NOMO-1 treated with DMSO at 0.1 percent for 48 hours (cell line): Measurements from ENCODE around the gene PNPLA8.

ENCODE experiments used
- DNase-seq: peaks from one replicate; lab custom pipeline; 2025; ENCODE audit not compliant: unreplicated experiment; lab: John Stamatoyannopoulos, UW

The PNPLA8 gene

DNA sequence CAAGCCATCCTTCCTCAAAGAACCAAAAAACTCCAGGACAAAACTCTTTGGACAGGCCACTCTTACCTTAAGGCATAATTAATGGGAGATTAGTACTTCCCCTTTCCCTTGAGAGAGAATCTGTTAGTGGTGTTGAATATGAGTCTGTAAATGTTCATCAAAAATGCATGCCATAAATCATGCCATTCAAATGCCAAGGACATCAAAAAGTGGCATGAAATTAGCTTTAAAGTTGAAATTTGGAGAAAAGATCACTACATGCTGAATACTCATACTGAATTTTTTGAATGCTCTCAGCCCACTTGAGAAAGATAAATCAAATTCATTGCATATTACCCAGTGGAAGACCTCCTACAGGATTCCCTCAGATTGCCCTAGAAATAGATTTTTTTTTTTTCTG lies 76.4 kb downstream of the PNPLA8 start:
- DNase-seq, result no peak

DNA sequence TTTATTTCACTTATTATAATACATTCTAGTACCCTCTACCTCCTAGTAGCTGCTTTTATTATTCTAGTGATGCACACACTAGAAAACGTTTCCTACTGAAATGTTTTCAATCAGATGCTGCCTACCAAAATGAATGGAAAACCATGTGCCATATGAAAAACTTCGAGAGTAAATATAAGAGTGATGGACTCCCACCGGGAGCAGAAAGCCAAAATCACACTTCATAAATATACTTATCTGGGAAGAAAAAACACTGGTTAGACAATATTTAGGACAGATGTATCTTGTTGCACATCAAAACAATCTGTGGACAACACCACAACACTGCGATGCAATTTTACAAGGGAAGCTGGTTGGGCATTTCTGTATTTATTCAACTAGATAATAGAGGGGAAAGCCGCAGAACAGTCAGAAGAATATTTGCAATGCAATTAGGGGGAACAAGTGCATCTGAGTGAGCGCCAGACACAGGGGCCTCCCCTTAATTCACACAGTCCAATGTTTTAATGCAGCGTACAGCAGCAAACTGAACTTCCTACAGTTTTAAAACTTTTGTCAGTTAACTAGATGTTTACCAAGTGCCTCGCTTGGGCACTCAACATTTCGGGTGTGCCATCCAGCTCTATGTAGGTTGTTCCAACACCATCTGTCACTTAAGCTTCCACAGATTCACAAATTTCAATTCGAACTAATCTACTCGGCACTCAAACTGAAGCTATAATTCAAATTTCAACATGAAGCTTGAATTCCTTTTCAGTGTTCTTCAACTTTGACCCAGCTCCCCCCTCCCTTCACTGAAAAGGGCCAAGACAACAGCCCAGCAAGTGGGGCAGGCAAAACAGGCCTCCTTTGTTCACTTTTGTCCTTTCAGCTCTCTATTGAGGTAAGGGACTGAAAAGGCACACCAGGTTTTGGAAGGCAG lies 77.1 kb downstream of the PNPLA8 start:
- DNase-seq, result no peak

DNA sequence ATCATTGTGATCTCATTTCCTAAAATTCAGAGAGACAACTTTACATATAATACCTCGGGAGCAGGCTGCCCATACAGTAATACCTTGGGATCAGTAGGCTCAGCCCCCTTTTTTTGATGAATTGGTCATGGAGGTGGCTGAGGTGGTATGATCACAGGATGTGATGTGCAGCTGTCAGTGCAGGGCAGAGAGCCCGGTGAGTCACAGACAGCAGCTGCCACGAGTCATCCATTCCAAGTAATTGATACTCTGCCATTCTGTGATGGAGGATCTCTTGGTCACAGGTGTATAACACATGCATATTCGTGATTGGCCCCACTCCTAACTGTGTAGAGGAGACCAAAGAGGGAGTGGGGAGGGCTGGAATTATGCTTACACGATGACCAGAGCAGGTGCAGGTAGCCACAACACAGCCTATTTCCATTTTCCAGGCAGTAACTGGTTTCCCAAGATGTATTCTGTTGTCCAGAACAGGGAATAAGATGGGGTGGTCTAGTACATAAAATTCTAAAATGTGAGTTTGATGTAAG lies 83.8 kb downstream of the PNPLA8 start:
- no peak for DNase-seq

DNA sequence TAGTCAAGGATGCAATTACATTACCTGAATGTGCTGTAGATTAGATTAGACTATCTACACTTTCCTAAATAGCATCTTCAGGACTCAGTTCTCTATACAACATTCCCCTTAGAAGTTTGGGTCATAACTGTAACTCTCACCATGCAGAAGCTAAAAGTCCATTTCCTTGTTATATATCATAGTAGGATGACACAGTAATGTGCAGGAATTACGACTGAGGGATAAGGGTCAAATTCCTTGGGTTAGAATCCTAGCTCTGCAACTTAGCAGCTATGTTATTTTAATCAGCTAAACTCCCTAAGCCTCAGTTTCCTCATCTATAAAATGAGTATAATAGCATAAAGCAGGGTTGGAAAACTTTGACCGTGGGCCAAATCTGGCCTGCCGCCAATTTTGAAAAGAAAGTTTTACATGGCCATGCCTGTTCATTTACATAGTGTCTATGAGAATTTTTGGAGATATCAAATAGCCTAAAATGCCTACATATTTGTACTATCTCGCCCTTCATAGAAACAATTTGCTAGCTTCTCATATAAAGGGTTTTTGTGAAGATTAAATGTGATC lies 84.5 kb downstream of the PNPLA8 start:
- no peak for DNase-seq

DNA sequence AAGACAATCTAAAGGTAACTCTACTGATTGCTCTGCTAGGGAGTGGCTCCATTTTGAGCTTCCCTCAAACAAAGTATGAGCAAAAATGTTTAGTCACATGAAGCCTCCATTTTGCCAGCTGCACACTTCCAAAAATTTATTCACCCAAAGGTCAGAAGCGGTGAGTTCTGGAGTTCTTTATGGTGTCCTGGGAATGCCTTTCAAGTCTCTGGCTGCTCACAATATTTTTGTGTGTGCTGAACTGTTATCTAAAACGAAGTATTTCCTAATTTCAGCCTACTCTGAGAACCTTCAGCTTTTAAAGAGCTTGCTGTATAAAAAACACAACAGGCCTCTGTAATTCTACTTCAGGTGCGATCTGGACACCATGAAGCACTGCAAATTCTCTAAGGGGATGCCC lies 85.3 kb downstream of the PNPLA8 start:
- no peak for DNase-seq

DNA sequence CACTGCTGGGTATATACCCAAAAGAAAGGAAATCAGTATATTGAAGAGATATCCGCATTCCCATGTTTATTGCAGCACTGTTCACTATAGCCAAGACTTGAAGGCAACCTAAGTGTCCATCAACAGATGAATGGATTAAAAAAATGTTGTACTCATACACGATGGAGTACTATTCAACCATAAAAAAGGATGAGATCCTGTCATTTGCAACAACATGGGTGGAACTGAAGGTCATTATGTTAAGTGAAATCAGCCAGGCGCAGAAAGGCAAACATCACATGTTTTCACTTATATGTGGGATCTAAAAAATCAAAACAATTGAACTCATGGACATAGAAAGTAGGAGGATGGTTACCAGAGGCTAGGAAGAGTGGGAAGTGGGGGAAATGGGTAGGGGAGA lies 89.0 kb downstream of the PNPLA8 start:
- no peak for DNase-seq

DNA sequence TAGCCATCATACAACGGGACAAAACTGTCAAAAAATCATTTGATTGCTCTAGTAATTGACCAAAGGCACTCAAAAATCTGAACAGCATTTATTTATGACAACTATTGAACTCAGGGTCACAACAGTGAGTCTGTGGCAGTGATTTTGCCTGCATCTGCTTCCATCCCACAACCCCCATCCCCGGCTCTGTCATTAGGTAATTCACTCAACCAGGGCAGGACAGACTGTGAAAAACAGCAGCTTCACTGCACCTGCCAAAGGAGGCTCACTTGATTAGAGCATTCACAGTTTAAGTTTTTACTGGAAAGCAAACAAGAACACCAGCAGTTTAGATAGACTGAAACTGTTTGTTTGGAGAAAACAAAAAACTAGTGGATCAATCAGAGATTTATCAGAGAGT lies 91.9 kb downstream of the PNPLA8 start:
- no peak for DNase-seq

DNA sequence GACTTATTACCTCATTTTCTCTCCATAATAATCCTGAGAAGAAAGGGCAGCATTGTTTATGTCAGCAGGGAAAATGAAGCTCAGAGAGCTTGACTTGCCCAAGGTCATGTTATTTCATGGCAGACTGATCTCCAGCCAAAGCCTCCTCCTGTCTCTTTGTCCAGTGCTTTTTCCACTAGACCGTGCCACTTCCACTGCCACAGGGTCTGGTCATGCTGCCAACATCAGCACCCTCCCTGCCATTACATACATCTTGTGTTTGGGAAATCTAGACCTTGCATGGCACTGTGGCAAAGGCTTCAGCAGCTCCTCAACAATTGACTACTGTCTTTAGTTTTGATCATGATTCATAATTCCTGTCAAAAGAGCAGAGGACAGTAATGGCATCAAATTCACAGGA lies 94.8 kb downstream of the PNPLA8 start:
- no peak for DNase-seq

DNA sequence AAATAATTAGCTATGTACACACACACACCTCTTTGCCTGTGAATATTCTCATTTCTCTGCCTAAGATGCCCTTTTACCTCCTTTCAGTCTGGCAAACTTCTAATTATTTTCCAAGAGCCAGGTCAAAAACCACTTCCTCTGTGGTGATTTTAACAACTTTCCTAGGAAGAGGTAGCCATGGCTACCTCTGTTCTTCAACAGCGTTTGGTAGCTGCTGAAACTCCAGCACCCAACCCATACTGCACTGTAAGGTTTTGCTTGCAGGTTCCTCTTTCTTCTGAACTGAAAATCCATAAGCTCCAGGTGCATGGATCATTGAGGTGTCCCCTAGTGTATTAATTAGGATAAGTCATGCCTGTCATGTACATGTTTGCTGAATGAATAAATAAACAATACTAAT lies 95.3 kb downstream of the PNPLA8 start:
- no peak for DNase-seq

DNA sequence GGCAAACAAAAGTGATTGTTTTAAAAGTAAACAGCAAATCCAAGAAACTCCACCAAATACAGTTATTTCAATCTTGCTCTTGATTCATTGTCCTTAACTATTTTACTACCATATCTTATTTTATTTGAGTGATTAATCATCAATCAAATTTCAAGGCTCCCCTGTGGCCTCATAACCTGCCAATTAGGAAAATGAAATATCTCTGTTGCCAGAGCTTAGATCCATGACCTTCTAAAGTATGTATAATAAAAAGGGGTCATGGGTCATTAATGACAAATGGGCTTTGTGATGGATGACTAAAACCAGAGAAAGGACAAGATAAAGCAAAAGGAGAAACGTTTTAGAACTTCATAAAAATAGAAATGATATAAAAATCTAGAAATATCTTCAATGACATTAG lies 98.2 kb downstream of the PNPLA8 start:
- DNase-seq, result no peak

DNA sequence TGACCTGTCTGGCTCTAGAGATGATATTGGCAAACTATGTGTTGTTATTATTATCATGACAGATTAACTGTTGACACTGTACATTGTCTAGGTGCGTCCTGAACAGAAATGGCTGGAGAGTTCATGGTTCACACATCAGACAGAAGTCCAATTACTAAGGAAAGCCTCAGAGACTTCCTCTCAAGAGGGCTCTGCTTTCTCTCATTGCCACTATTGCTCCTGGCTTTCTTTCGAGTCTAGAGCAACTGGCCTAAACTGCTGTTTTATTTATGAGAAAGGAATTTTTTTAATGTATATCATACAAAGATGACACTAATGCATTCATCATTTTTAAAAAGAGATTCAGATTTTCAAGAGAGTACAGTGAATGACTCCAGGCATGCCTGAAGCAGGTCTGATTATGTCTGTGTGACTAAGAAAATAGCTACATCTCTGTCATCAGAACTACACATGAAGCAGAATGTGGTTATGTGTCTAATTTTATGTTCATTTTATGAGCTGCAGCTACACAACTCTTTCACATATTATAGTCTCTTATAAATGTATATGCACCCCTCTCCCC lies 100.1 kb downstream of the PNPLA8 start:
- no peak for DNase-seq

DNA sequence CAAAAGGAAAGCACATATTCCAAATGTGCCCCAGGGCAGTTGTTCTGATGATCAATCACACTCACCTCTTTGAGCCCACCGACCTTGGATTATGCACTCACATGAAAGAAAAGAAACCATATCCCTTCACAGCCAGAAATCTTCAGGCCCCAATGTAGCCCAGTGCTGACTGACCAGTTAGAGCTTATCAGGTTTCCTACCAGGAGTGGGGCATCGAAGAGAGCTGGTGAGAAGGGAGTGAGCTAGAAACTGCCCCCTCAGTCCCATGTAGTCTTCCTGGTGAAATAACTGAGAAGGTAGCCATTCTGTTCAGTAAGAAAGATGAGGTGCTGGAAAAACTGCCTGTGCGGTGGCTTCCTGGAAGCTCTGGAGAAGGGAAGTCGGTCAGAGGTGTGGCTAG lies 101.9 kb downstream of the PNPLA8 start:
- DNase-seq, result no peak

DNA sequence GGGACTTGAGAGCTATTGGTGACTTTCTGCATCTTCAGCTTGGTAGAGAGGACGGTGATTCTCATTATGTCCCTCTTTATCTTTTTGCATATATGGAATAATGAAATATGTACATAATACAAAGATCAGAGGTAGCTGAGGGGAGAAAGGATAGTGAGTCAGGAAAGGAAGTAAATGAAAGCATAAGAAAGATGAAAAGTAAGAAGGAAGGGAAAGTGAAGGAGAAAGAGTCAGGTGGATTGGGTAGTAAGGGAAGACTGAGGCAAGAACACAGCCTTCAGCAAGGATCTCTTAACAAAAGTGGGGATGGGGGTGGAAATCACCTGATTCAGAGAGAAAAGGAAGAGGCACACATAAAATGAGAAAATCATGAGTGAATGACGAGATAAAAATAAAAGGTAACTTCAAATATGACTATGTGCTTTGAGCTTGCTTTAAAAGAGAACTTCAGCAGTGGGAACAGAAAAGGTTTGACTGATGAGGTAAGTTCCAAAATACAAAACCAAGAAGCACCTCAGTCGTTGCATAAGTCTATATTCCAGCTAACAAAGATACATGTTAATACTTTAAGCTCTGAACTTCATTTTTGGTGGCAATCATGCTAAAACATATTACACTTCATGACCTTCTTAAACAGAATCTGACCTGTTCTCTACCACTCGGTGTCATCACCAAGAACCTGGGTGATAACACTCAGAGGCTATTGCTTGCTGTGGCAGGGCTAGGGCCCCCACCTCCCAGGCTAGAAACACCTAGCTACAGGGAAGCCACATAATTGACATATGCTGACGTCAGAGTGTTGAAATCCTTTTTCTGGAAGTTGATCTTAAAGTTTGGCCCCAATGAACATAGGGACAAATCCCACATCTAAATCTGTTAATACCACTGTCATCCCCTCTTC lies 102.6 kb downstream of the PNPLA8 start:
- no peak for DNase-seq

DNA sequence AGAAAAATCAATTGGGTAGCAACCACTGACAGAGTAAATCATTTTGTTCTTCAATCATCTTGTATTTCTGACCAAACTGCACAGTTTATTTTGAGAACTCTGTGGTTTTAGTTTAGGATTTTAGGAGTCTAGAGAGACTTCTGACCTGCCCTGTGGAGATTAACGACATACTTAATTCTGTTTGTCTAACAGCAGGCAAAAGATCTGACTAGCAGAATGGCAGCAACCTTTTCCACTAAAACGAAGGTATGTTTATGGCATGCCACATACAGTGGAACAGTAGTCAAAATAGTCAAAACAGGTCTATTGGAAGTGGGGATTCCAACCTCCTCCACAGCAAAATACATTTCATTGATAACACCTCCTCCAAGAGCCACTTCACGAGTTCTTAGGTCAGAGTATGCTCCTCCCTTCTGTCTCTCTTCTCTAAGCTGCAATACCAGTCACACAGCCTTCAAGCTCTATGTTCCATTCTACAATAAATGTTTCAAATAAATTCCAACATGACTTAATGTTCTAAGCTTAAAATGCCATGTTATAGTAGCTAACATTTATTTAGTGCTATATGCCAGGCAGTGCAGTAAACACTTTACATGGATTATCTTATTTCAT lies 104.1 kb downstream of the PNPLA8 start:
- no peak for DNase-seq
